ENCODE results near the gene SIL1.

- TF ChIP-seq CTCF (IDR thresholded peaks at IDR 0.05; ENCODE audit: low read depth, low read length, poor library complexity, severe bottlenecking) = no peak
- TF ChIP-seq EZH2phosphoT487 (IDR thresholded peaks at IDR 0.05; ENCODE audit: borderline replicate concordance, low read length) = no peak
These were observed 1.2 kb upstream of the SIL1 start for GRCh38 chr5:139199321-139199720.
